Vagina (tissue), 2 donors: ENCODE measurements around the gene ADAMTSL1. TPM values are rescaled to one million over a fixed set of nuclear protein-coding genes. Genes with fewer than 3 reads are reported as not detected.

Source experiments
- DNase-seq, 2 donors: peaks; one replicate each; pipeline ENCODE4 v3.0.0-alpha.2; 2017; ENCODE audit errors: extremely low spot score in 2 of 2
- H3K27ac ChIP-seq: fragments of 200-600 bp; sonication (generic); one replicate; pipeline ENCODE4 v1.5.1; 2019
- H3K27me3 ChIP-seq: fragments of 200-600 bp; sonication (generic); one replicate; pipeline ENCODE4 v1.5.1; 2019
- H3K36me3 ChIP-seq, 2 donors: fragments of 200-600 bp; sonication (generic); one replicate each; pipeline ENCODE4 v1.5.1; 2017 to 2019
- H3K4me1 ChIP-seq: fragments of 200-600 bp; sonication (generic); one replicate; pipeline ENCODE4 v1.5.1; 2019
- H3K4me3 ChIP-seq, 2 donors: fragments of 200-600 bp; sonication (generic); 1 replicate in 1 of 2; 2 replicates in 1 of 2; pipeline ENCODE4 v1.5.1; 2016 to 2019
- H3K9me3 ChIP-seq: fragments of 200-600 bp; sonication (generic); one replicate; pipeline ENCODE4 v1.5.1; 2019
- CTCF ChIP-seq, 3 experiments: fragments of 450-650 bp in 2 of 3; fragments of 200-600 bp in 1 of 3; sonication (generic) in 1 of 3; IDR thresholded peaks; one replicate each; pipeline ENCODE4 v1.5.1; 2017 to 2019; ENCODE audit warnings: antibody characterized with exemption in 3 of 3, mild to moderate bottlenecking in 2 of 3, moderate library complexity in 2 of 3
- POLR2A ChIP-seq, 2 donors: fragments of 450-650 bp; IDR thresholded peaks; one replicate each; pipeline ENCODE4 v1.6.1; 2017; ENCODE audit warnings: antibody characterized with exemption in 2 of 2, mild to moderate bottlenecking in 2 of 2, moderate library complexity in 2 of 2
- POLR2AphosphoS5 ChIP-seq, 2 donors: sonication (generic); formaldehyde crosslinking; IDR thresholded peaks; one replicate each; pipeline ENCODE4 v1.9.0; 2017; ENCODE audit warnings: antibody characterized with exemption in 2 of 2, mild to moderate bottlenecking in 2 of 2, low read depth in 1 of 2; ENCODE audit not compliant: insufficient read depth in 1 of 2
- intact Hi-C: fragments of 100-400 bp; cut with DNase I; formaldehyde crosslinking; loops from one replicate; pipeline ENCODE4 v1.15.1; 2023
- total RNA-seq: library from RNA; depleted of rRNA; stranded (reverse); fragments of >200 nt; gene quantifications from one replicate; pipeline ENCODE4 v1.2.3, GENCODE V29; 2016

Gene ADAMTSL1
- total RNA-seq, 1 donor from 2014 or later = 8.1 TPM

- DNase-seq = no peak
- no peak overlapping the region for H3K27ac ChIP-seq
- no peaks in the 10 kb centered on the region for H3K27me3 ChIP-seq
- no peaks in the 10 kb centered on the region for H3K36me3 ChIP-seq
- TF ChIP-seq POLR2AphosphoS5 (IDR thresholded peaks at IDR 0.05; ENCODE audit: insufficient read depth in 1 of 2, low read depth in 1 of 2) = no peak
- no peak overlapping the region for H3K4me3 ChIP-seq
- H3K9me3 ChIP-seq = no peaks in the 10 kb centered on the region
- H3K4me1 ChIP-seq = peaks cover 5% of the 10 kb centered on the region
- intact Hi-C loops = no loop called here
Measured at GRCh38 chr9:18539203-18539693, 65.3 kb downstream of the ADAMTSL1 start.

GRCh38 chr9:18542837-18543405, 69.0 kb downstream of the ADAMTSL1 start:
- TF ChIP-seq POLR2AphosphoS5 (IDR thresholded peaks at IDR 0.05; ENCODE audit: insufficient read depth in 1 of 2, low read depth in 1 of 2) (no peak), CTCF (IDR thresholded peaks at IDR 0.05) (no peak), POLR2A (IDR thresholded peaks at IDR 0.05) (no peak)
- H3K4me1 ChIP-seq = peaks cover 5% of the 10 kb centered on the region
- DNase-seq = no peak
- H3K27ac ChIP-seq = no peak overlapping the region
- intact Hi-C loops = no loop called here
- H3K9me3 ChIP-seq = no peaks in the 10 kb centered on the region
- H3K36me3 ChIP-seq = no peaks in the 10 kb centered on the region
- H3K27me3 ChIP-seq = no peaks in the 10 kb centered on the region
- H3K4me3 ChIP-seq = no peak overlapping the region

GRCh38 chr9:18543406-18544192, 69.6 kb downstream of the ADAMTSL1 start:
- Histone ChIP-seq H3K4me1 (peaks cover 5% of the 10 kb centered on the region), H3K27me3 (no peaks in the 10 kb centered on the region), H3K4me3 (no peak overlapping the region), H3K27ac (no peak overlapping the region), H3K36me3 (no peaks in the 10 kb centered on the region), H3K9me3 (no peaks in the 10 kb centered on the region)
- intact Hi-C loops = no loop called here
- TF ChIP-seq POLR2AphosphoS5 (IDR thresholded peaks at IDR 0.05; ENCODE audit: insufficient read depth in 1 of 2, low read depth in 1 of 2) (no peak), POLR2A (IDR thresholded peaks at IDR 0.05) (no peak), CTCF (IDR thresholded peaks at IDR 0.05) (no peak)
- DNase-seq = no peak

GRCh38 chr9:18544456-18544855, 70.5 kb downstream of the ADAMTSL1 start:
- H3K9me3 ChIP-seq = no peaks in the 10 kb centered on the region
- H3K36me3 ChIP-seq = no peaks in the 10 kb centered on the region
- no peak overlapping the region for H3K27ac ChIP-seq
- DNase-seq = no peak
- H3K4me1 ChIP-seq = peaks cover 5% of the 10 kb centered on the region
- no peak overlapping the region for H3K4me3 ChIP-seq
- no peak for TF ChIP-seq POLR2A (IDR thresholded peaks at IDR 0.05)
- no peak for TF ChIP-seq POLR2AphosphoS5 (IDR thresholded peaks at IDR 0.05; ENCODE audit: insufficient read depth in 1 of 2, low read depth in 1 of 2)
- no peak for TF ChIP-seq CTCF (IDR thresholded peaks at IDR 0.05)
- intact Hi-C loops = no loop called here
- no peaks in the 10 kb centered on the region for H3K27me3 ChIP-seq

- peaks cover 5% of the 10 kb centered on the region for H3K4me1 ChIP-seq
- no peak overlapping the region for H3K4me3 ChIP-seq
- no peak for TF ChIP-seq POLR2AphosphoS5 (IDR thresholded peaks at IDR 0.05; ENCODE audit: insufficient read depth in 1 of 2, low read depth in 1 of 2)
- TF ChIP-seq POLR2A (IDR thresholded peaks at IDR 0.05) = no peak
- no peak for TF ChIP-seq CTCF (IDR thresholded peaks at IDR 0.05)
- H3K36me3 ChIP-seq = no peaks in the 10 kb centered on the region
- no peak for DNase-seq
- intact Hi-C loops = no loop called here
- no peaks in the 10 kb centered on the region for H3K27me3 ChIP-seq
- no peaks in the 10 kb centered on the region for H3K9me3 ChIP-seq
- H3K27ac ChIP-seq = no peak overlapping the region
Measured at GRCh38 chr9:18545636-18546360, 71.8 kb downstream of the ADAMTSL1 start.
